ENCODE data around the gene CEP63.

Gene CEP63

GRCh38 chr3:134485718-134486576 is at the start of gene CEP63, which contains the start of gene ANAPC13:
TSS of gene CEP63 (plus strand) at chr3:134486057. CDS start at chr3:134495321, 9,264 bp downstream.
TSS of gene ANAPC13 (minus strand) at chr3:134485985. CDS start at chr3:134482904, 3,081 bp downstream.
- Histone ChIP-seq H3K4me1 (ENCODE audit: insufficient read depth, low read length) (peaks cover 11% of the 10 kb centered on the region; the same call in 1 of the 2 replicates), H3K9me3 (ENCODE audit: control insufficient read depth, insufficient read depth, low read length) (no peaks in the 10 kb centered on the region), H3K9ac (ENCODE audit: low read depth, low read length) (peak within 1 kb of the TSS; percentile 78), H3K36me3 (ENCODE audit: insufficient read depth, low read length) (peaks cover 11% of the 10 kb centered on the region)

- Histone ChIP-seq H3K4me1 (ENCODE audit: insufficient read depth, low read length) (no peaks in the 10 kb centered on the region), H3K9me3 (ENCODE audit: control insufficient read depth, insufficient read depth, low read length) (no peaks in the 10 kb centered on the region), H3K36me3 (ENCODE audit: insufficient read depth, low read length) (no peaks in the 10 kb centered on the region), H3K9ac (ENCODE audit: low read depth, low read length) (no peak overlapping the region)
These were observed 48.6 kb upstream of the CEP63 start for GRCh38 chr3:134437211-134437752.

GRCh38 chr3:134441321-134441720 is 44.5 kb upstream of the CEP63 start:
- H3K36me3 ChIP-seq (ENCODE audit: insufficient read depth, low read length) = no peaks in the 10 kb centered on the region
- no peaks in the 10 kb centered on the region for H3K9me3 ChIP-seq (ENCODE audit: control insufficient read depth, insufficient read depth, low read length)
- H3K9ac ChIP-seq (ENCODE audit: low read depth, low read length) = no peak overlapping the region

GRCh38 chr3:134441821-134442220 is 44.0 kb upstream of the CEP63 start:
- H3K9me3 ChIP-seq (ENCODE audit: control insufficient read depth, insufficient read depth, low read length) = no peaks in the 10 kb centered on the region
- no peak overlapping the region for H3K9ac ChIP-seq (ENCODE audit: low read depth, low read length)
- no peaks in the 10 kb centered on the region for H3K36me3 ChIP-seq (ENCODE audit: insufficient read depth, low read length)
- H3K4me1 ChIP-seq (ENCODE audit: insufficient read depth, low read length) = no peaks in the 10 kb centered on the region

More at GRCh38 chr3:134441321-134441720, 44.5 kb upstream of the CEP63 start:
- H3K4me1 ChIP-seq (ENCODE audit: insufficient read depth, low read length) = no peaks in the 10 kb centered on the region

GRCh38 chr3:134445095-134445494 is 40.8 kb upstream of the CEP63 start:
- Histone ChIP-seq H3K36me3 (ENCODE audit: insufficient read depth, low read length) (no peaks in the 10 kb centered on the region), H3K9ac (ENCODE audit: low read depth, low read length) (no peak overlapping the region), H3K9me3 (ENCODE audit: control insufficient read depth, insufficient read depth, low read length) (no peaks in the 10 kb centered on the region), H3K4me1 (ENCODE audit: insufficient read depth, low read length) (0 out of 2 replicates have a peak, but pooled peaks cover 3% of the 10 kb centered on the region)

GRCh38 chr3:134445636-134446035 is 40.2 kb upstream of the CEP63 start:
- no peaks in the 10 kb centered on the region for H3K9me3 ChIP-seq (ENCODE audit: control insufficient read depth, insufficient read depth, low read length)
- no peaks in the 10 kb centered on the region for H3K36me3 ChIP-seq (ENCODE audit: insufficient read depth, low read length)
- H3K4me1 ChIP-seq (ENCODE audit: insufficient read depth, low read length) = 0 out of 2 replicates have a peak, but pooled peaks cover 3% of the 10 kb centered on the region
- H3K9ac ChIP-seq (ENCODE audit: low read depth, low read length) = no peak overlapping the region

- no peak overlapping the region for H3K9ac ChIP-seq (ENCODE audit: low read depth, low read length)
These were observed 39.1 kb upstream of the CEP63 start for GRCh38 chr3:134446800-134447199.

GRCh38 chr3:134447351-134447750 is 38.5 kb upstream of the CEP63 start:
- H3K9me3 ChIP-seq (ENCODE audit: control insufficient read depth, insufficient read depth, low read length) = no peaks in the 10 kb centered on the region
- H3K4me1 ChIP-seq (ENCODE audit: insufficient read depth, low read length) = 0 out of 2 replicates have a peak, but pooled peaks cover 3% of the 10 kb centered on the region
- H3K36me3 ChIP-seq (ENCODE audit: insufficient read depth, low read length) = no peaks in the 10 kb centered on the region

More at GRCh38 chr3:134446800-134447199, 39.1 kb upstream of the CEP63 start:
- Histone ChIP-seq H3K9me3 (ENCODE audit: control insufficient read depth, insufficient read depth, low read length) (no peaks in the 10 kb centered on the region), H3K36me3 (ENCODE audit: insufficient read depth, low read length) (no peaks in the 10 kb centered on the region), H3K4me1 (ENCODE audit: insufficient read depth, low read length) (0 out of 2 replicates have a peak, but pooled peaks cover 3% of the 10 kb centered on the region)

GRCh38 chr3:134448664-134449063 is 37.2 kb upstream of the CEP63 start:
- Histone ChIP-seq H3K36me3 (ENCODE audit: insufficient read depth, low read length) (no peaks in the 10 kb centered on the region), H3K4me1 (ENCODE audit: insufficient read depth, low read length) (peaks cover 6% of the 10 kb centered on the region; the same call in 1 of the 2 replicates), H3K9me3 (ENCODE audit: control insufficient read depth, insufficient read depth, low read length) (no peaks in the 10 kb centered on the region), H3K9ac (ENCODE audit: low read depth, low read length) (no peak overlapping the region)

More at GRCh38 chr3:134447351-134447750, 38.5 kb upstream of the CEP63 start:
- H3K9ac ChIP-seq (ENCODE audit: low read depth, low read length) = no peak overlapping the region

GRCh38 chr3:134449277-134449676 is 36.6 kb upstream of the CEP63 start:
- H3K9me3 ChIP-seq (ENCODE audit: control insufficient read depth, insufficient read depth, low read length) = no peaks in the 10 kb centered on the region

GRCh38 chr3:134449951-134450350 is 35.9 kb upstream of the CEP63 start:
- Histone ChIP-seq H3K9ac (ENCODE audit: low read depth, low read length) (no peak overlapping the region), H3K4me1 (ENCODE audit: insufficient read depth, low read length) (peaks cover 9% of the 10 kb centered on the region; the same call in 1 of the 2 replicates), H3K36me3 (ENCODE audit: insufficient read depth, low read length) (no peaks in the 10 kb centered on the region), H3K9me3 (ENCODE audit: control insufficient read depth, insufficient read depth, low read length) (no peaks in the 10 kb centered on the region)

More at GRCh38 chr3:134449277-134449676, 36.6 kb upstream of the CEP63 start:
- H3K9ac ChIP-seq (ENCODE audit: low read depth, low read length) = no peak overlapping the region
- peaks cover 9% of the 10 kb centered on the region; the same call in 1 of the 2 replicates for H3K4me1 ChIP-seq (ENCODE audit: insufficient read depth, low read length)
- H3K36me3 ChIP-seq (ENCODE audit: insufficient read depth, low read length) = no peaks in the 10 kb centered on the region

- Histone ChIP-seq H3K9ac (ENCODE audit: low read depth, low read length) (no peak overlapping the region), H3K36me3 (ENCODE audit: insufficient read depth, low read length) (no peaks in the 10 kb centered on the region)
These were observed 32.2 kb upstream of the CEP63 start for GRCh38 chr3:134453631-134454030.

GRCh38 chr3:134457376-134458074 is 28.3 kb upstream of the CEP63 start:
- peaks cover 14% of the 10 kb centered on the region; the same call in 1 of the 2 replicates for H3K4me1 ChIP-seq (ENCODE audit: insufficient read depth, low read length)
- no peaks in the 10 kb centered on the region for H3K36me3 ChIP-seq (ENCODE audit: insufficient read depth, low read length)
- H3K9ac ChIP-seq (ENCODE audit: low read depth, low read length) = no peak overlapping the region
- no peaks in the 10 kb centered on the region for H3K9me3 ChIP-seq (ENCODE audit: control insufficient read depth, insufficient read depth, low read length)

More at GRCh38 chr3:134453631-134454030, 32.2 kb upstream of the CEP63 start:
- peaks cover 9% of the 10 kb centered on the region; the same call in 1 of the 2 replicates for H3K4me1 ChIP-seq (ENCODE audit: insufficient read depth, low read length)
- H3K9me3 ChIP-seq (ENCODE audit: control insufficient read depth, insufficient read depth, low read length) = no peaks in the 10 kb centered on the region

- Histone ChIP-seq H3K9me3 (ENCODE audit: control insufficient read depth, insufficient read depth, low read length) (no peaks in the 10 kb centered on the region), H3K36me3 (ENCODE audit: insufficient read depth, low read length) (no peaks in the 10 kb centered on the region), H3K9ac (ENCODE audit: low read depth, low read length) (no peak overlapping the region), H3K4me1 (ENCODE audit: insufficient read depth, low read length) (peaks cover 19% of the 10 kb centered on the region; the same call in 1 of the 2 replicates)
These were observed 27.4 kb upstream of the CEP63 start for GRCh38 chr3:134458406-134458945.

Measured in ES-I3 (cell line).